ENCODE results near the gene HOXA7.

DNA sequence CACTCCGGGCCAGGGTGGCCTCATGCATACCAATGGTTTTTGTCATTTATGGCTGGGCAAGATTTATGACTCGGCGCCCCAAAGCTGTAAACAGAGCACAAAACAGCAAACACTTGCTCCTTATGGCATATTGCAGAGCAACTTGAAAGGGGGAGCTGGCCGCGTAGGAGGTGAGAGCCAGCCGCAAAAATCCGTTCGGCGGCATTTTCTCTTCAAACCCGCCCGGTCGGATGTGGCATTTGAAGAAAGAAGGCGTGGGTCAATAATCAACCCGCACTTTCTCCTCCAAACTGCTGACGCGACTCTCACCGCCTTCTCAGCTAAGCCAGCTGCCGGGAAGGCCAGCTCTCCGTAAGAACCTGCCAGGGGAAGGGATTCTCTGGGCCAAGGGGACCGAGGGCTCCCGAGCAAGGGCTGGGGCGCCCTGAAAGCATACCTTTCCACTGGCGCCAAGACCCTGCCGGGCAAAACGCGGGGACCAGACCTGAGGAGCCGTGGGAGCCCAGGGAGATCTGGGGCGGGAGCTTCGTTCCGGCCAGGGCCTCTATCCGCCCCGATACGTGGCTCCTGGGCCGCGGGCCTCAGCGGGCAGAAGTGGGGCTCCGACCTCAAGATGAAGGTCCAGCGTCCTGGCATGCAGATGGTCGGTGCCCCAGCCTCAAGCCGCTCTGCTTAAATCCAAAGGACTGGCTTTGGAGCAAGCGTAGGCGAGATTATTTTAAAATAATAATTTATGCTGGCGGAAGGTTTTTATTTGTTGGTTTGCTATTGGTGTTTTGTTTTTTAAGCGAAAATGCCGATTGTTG is 41.1 kb downstream of the HOXA7 start:
- TF ChIP-seq POLR2A (IDR thresholded peaks at IDR 0.05): peak; percentile 29 to 37
- TF ChIP-seq, protein P1, sequence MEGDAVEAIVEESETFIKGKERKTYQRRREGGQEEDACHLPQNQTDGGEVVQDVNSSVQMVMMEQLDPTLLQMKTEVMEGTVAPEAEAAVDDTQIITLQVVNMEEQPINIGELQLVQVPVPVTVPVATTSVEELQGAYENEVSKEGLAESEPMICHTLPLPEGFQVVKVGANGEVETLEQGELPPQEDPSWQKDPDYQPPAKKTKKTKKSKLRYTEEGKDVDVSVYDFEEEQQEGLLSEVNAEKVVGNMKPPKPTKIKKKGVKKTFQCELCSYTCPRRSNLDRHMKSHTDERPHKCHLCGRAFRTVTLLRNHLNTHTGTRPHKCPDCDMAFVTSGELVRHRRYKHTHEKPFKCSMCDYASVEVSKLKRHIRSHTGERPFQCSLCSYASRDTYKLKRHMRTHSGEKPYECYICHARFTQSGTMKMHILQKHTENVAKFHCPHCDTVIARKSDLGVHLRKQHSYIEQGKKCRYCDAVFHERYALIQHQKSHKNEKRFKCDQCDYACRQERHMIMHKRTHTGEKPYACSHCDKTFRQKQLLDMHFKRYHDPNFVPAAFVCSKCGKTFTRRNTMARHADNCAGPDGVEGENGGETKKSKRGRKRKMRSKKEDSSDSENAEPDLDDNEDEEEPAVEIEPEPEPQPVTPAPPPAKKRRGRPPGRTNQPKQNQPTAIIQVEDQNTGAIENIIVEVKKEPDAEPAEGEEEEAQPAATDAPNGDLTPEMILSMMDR (IDR thresholded peaks at IDR 0.05): no peak

Data from Peyer's patch (tissue), 4 donors.